Measurements from ENCODE around the gene DLX6. TPM values are rescaled to one million over a fixed set of nuclear protein-coding genes. Genes with fewer than 3 reads are reported as not detected.

Gene DLX6
- total RNA-seq, 1 donor from 2014 or later: 25.5 TPM

GRCh38 chr7:97013134-97013844 lies 7.9 kb downstream of the DLX6 start:
- Mint-ChIP-seq H3K27me3 (peaks cover 98% of the 10 kb centered on the region), H3K4me3 (peak overlapping the region; percentile 77), H3K4me1 (ENCODE audit: unreplicated experiment) (peaks cover 45% of the 10 kb centered on the region), H3K27ac (no peak overlapping the region), H3K9me3 (no peaks in the 10 kb centered on the region), H3K36me3 (peaks cover 15% of the 10 kb centered on the region)
- DNase-seq (ENCODE audit: extremely low spot score, unreplicated experiment): no peak
- no peak for TF ChIP-seq CTCF (conservative IDR thresholded peaks at IDR 0.05)

- Mint-ChIP-seq H3K36me3 (peaks cover 13% of the 10 kb centered on the region), H3K4me1 (ENCODE audit: unreplicated experiment) (peaks cover 45% of the 10 kb centered on the region), H3K27ac (no peak overlapping the region), H3K9me3 (no peaks in the 10 kb centered on the region), H3K27me3 (peaks cover 98% of the 10 kb centered on the region), H3K4me3 (peak overlapping the region; percentile 35)
- no peak for TF ChIP-seq CTCF (conservative IDR thresholded peaks at IDR 0.05)
- DNase-seq (ENCODE audit: extremely low spot score, unreplicated experiment): no peak
Observed at GRCh38 chr7:97013845-97014134, 8.4 kb downstream of the DLX6 start.

GRCh38 chr7:97014145-97014750 lies 8.9 kb downstream of the DLX6 start:
- no peak for DNase-seq (ENCODE audit: extremely low spot score, unreplicated experiment)
- peaks cover 50% of the 10 kb centered on the region for H3K4me1 Mint-ChIP-seq (ENCODE audit: unreplicated experiment)
- peak overlapping the region; percentile 62 for H3K4me3 Mint-ChIP-seq
- no peaks in the 10 kb centered on the region for H3K9me3 Mint-ChIP-seq
- H3K36me3 Mint-ChIP-seq: peaks cover 13% of the 10 kb centered on the region
- TF ChIP-seq CTCF (conservative IDR thresholded peaks at IDR 0.05): peak; percentile 56
- peaks cover 98% of the 10 kb centered on the region for H3K27me3 Mint-ChIP-seq
- no peak overlapping the region for H3K27ac Mint-ChIP-seq

GRCh38 chr7:97015279-97015678 lies 9.9 kb downstream of the DLX6 start:
- Mint-ChIP-seq H3K9me3 (no peaks in the 10 kb centered on the region), H3K4me3 (peak overlapping the region; percentile 89), H3K27ac (peak overlapping the region; percentile 83), H3K4me1 (ENCODE audit: unreplicated experiment) (peaks cover 55% of the 10 kb centered on the region), H3K27me3 (peaks cover 98% of the 10 kb centered on the region), H3K36me3 (peaks cover 15% of the 10 kb centered on the region)
- no peak for DNase-seq (ENCODE audit: extremely low spot score, unreplicated experiment)
- no peak for TF ChIP-seq CTCF (conservative IDR thresholded peaks at IDR 0.05)

- no peak for DNase-seq (ENCODE audit: extremely low spot score, unreplicated experiment)
- no peak for TF ChIP-seq CTCF (conservative IDR thresholded peaks at IDR 0.05)
- H3K9me3 Mint-ChIP-seq: no peaks in the 10 kb centered on the region
- H3K4me1 Mint-ChIP-seq (ENCODE audit: unreplicated experiment): peaks cover 59% of the 10 kb centered on the region
- peak overlapping the region; percentile 89 for H3K4me3 Mint-ChIP-seq
- H3K36me3 Mint-ChIP-seq: peaks cover 21% of the 10 kb centered on the region
- peaks cover 99% of the 10 kb centered on the region for H3K27me3 Mint-ChIP-seq
- H3K27ac Mint-ChIP-seq: peak overlapping the region; percentile 83
Observed at GRCh38 chr7:97015756-97016380, 10.5 kb downstream of the DLX6 start.
